KMS-11 (cell line): ENCODE measurements around the gene SSBP2.
"Not testable (repeated sequence)": the region's sequence is repeated elsewhere in the genome, so short reads cannot be mapped to it uniquely, and the experiment has no call there.

Source experiments
- H2AFZ ChIP-seq: fragments of 200-600 bp; sonication (generic); 2 replicates; pipeline ENCODE4 v1.6.1; 2016; ENCODE audit warnings: antibody characterized with exemption, mixed run types, low read depth
- H3K27ac ChIP-seq: fragments of 200-600 bp; sonication (generic); 2 replicates; pipeline ENCODE4 v1.6.1; 2016; ENCODE audit warnings: mild to moderate bottlenecking, mixed run types
- H3K27me3 ChIP-seq: fragments of 200-600 bp; sonication (generic); 2 replicates; pipeline ENCODE4 v1.6.1; 2017; ENCODE audit warnings: mild to moderate bottlenecking, low read depth, mixed run types, moderate library complexity; ENCODE audit not compliant: insufficient read depth
- H3K36me3 ChIP-seq: fragments of 200-600 bp; sonication (generic); 2 replicates; pipeline ENCODE4 v1.6.1; 2017; ENCODE audit warnings: mild to moderate bottlenecking, mixed run types; ENCODE audit not compliant: insufficient read depth
- H3K4me1 ChIP-seq: fragments of 200-600 bp; sonication (generic); 2 replicates; pipeline ENCODE4 v1.6.1; 2016; ENCODE audit warnings: mild to moderate bottlenecking, low read depth, mixed run types; ENCODE audit not compliant: poor library complexity, severe bottlenecking
- H3K4me2 ChIP-seq: fragments of 200-600 bp; sonication (generic); 2 replicates; pipeline ENCODE4 v1.7.0; 2016; ENCODE audit warnings: mild to moderate bottlenecking, mixed run types
- H3K4me3 ChIP-seq: fragments of 200-600 bp; sonication (generic); IDR thresholded peaks from 2 replicates; pipeline ENCODE4 v1.6.1; 2017; ENCODE audit warnings: low read depth, low read length, mixed read lengths; ENCODE audit not compliant: insufficient read depth
- H3K79me2 ChIP-seq: fragments of 200-600 bp; sonication (generic); 2 replicates; pipeline ENCODE4 v1.6.1; 2016; ENCODE audit warnings: low read depth, mixed run types; ENCODE audit not compliant: insufficient read depth
- H3K9ac ChIP-seq: fragments of 200-600 bp; sonication (generic); 2 replicates; pipeline ENCODE4 v1.6.1; 2016; ENCODE audit warnings: mild to moderate bottlenecking, mixed run types
- H4K20me1 ChIP-seq: fragments of 200-600 bp; sonication (generic); 2 replicates; pipeline ENCODE4 v1.6.1; 2016; ENCODE audit warnings: mild to moderate bottlenecking, mixed run types; ENCODE audit not compliant: insufficient read depth
- TF ChIP-seq, protein P1 (sequence below): fragments of 200-600 bp; sonication (generic); conservative IDR thresholded peaks from 2 replicates; pipeline ENCODE4 v1.6.1; 2017; ENCODE audit warnings: low read depth, mild to moderate bottlenecking, antibody characterized with exemption, low read length, moderate library complexity, mixed read lengths

SSBP2 gene

DNA sequence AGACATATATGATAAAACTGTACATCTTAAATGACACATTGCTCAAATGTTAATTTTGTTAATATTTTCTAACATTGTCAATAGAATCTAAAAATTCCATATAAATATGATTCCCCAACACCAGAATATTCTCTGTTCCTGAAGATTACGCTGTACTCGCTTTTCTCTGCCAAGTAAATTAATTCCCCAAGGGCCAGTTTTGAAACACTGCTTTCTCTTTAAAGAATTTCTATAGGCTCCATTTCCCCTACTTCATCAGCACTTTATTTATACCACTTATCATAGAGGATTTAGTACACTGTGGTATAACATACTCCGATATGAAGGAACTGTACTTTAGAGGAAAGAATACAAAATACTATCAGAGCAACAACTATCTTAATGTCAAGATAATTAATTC is 255.6 kb downstream of the SSBP2 start:
- Histone ChIP-seq H3K4me3 (no peak overlapping the region), H3K9ac (no peak overlapping the region), H3K27me3 (no peaks in the 10 kb centered on the region), H3K36me3 (0 out of 2 replicates have a peak, but pooled peaks cover 3% of the 10 kb centered on the region), H4K20me1 (no peaks in the 10 kb centered on the region), H3K27ac (no peak overlapping the region), H3K79me2 (peaks cover 10% of the 10 kb centered on the region; the same call in 1 of the 2 replicates), H2AFZ (no peak overlapping the region), H3K4me2 (no peak overlapping the region), H3K4me1 (no peaks in the 10 kb centered on the region)
- TF ChIP-seq, protein P1, sequence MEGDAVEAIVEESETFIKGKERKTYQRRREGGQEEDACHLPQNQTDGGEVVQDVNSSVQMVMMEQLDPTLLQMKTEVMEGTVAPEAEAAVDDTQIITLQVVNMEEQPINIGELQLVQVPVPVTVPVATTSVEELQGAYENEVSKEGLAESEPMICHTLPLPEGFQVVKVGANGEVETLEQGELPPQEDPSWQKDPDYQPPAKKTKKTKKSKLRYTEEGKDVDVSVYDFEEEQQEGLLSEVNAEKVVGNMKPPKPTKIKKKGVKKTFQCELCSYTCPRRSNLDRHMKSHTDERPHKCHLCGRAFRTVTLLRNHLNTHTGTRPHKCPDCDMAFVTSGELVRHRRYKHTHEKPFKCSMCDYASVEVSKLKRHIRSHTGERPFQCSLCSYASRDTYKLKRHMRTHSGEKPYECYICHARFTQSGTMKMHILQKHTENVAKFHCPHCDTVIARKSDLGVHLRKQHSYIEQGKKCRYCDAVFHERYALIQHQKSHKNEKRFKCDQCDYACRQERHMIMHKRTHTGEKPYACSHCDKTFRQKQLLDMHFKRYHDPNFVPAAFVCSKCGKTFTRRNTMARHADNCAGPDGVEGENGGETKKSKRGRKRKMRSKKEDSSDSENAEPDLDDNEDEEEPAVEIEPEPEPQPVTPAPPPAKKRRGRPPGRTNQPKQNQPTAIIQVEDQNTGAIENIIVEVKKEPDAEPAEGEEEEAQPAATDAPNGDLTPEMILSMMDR, result no peak

DNA sequence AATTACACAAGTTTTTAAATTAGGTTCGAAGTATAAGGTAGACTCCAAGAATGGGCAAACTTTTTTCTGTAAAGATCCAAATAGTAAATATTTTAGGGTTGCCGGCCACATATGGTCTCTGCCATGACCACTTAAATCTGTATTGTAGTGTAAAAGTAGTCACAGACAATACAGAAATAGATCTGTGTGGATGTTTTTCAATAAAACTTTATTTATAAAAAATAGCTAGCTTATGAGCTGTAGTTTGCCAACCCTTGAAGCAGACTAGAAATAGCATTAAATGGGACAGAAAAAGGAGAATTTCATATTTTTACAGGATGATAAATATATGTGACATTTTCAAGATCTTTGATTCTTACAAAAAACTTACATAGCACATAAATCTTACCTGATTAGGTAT is 262.0 kb downstream of the SSBP2 start:
- H3K79me2 ChIP-seq, result no peaks in the 10 kb centered on the region
- TF ChIP-seq, protein P1, result no peak
- H3K27ac ChIP-seq, result no peak overlapping the region
- H3K4me2 ChIP-seq, result no peak overlapping the region
- no peaks in the 10 kb centered on the region for H3K36me3 ChIP-seq
- H3K4me3 ChIP-seq, result no peak overlapping the region
- no peaks in the 10 kb centered on the region for H3K4me1 ChIP-seq
- no peaks in the 10 kb centered on the region for H3K27me3 ChIP-seq
- no peaks in the 10 kb centered on the region for H4K20me1 ChIP-seq
- H2AFZ ChIP-seq, result no peak overlapping the region
- no peak overlapping the region for H3K9ac ChIP-seq

DNA sequence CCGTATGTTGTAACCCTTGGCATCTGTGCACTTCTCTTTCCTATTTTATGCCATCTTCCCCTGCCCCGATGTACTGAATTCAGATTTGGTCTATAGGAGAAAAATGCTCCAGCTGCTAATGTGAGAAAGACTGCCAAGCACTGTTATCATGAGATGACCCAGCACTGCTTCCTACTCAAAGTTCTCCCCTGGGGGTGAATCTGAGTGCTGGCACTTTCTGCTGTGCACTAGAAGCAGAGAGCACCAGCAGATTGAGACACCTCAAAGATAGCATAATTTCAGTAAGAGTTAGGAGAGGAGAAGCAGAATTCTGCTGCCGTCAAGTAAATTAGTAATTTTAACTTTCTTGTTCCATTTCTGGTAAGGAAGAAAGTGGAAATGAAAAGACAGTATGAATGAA is 264.2 kb downstream of the SSBP2 start:
- Histone ChIP-seq H3K27ac (no peak overlapping the region), H3K79me2 (no peaks in the 10 kb centered on the region), H3K9ac (no peak overlapping the region), H3K27me3 (no peaks in the 10 kb centered on the region), H3K36me3 (no peaks in the 10 kb centered on the region), H3K4me1 (no peaks in the 10 kb centered on the region), H4K20me1 (no peaks in the 10 kb centered on the region), H3K4me2 (no peak overlapping the region), H3K4me3 (no peak overlapping the region), H2AFZ (no peak overlapping the region)
- TF ChIP-seq, protein P1, result no peak

DNA sequence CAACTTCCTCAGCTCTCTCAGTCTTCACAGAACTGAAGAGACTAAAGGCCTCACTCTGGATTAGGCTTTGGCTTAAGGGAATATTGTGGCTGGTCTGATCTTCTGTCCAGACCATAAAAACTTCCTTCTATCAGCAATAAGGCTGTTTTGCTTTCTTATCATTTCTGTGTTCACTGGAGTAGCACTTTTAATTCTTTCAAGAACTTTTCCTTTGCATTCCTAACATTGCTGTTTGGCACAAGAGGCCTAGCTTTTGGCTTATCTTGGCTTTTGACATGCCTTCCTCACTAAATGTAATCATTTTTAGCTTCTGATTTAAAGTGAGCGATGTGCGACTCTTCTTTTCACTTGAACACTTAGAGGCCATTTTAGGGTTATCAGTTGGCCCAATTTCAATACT is 268.3 kb downstream of the SSBP2 start:
- no peak overlapping the region for H2AFZ ChIP-seq
- TF ChIP-seq, protein P1, result no peak
- H3K4me3 ChIP-seq, result no peak overlapping the region
- H3K36me3 ChIP-seq, result no peaks in the 10 kb centered on the region
- no peaks in the 10 kb centered on the region for H3K4me1 ChIP-seq
- no peak overlapping the region for H3K4me2 ChIP-seq
- H4K20me1 ChIP-seq, result no peaks in the 10 kb centered on the region
- H3K9ac ChIP-seq, result no peak overlapping the region
- H3K27ac ChIP-seq, result no peak overlapping the region
- no peaks in the 10 kb centered on the region for H3K79me2 ChIP-seq
- H3K27me3 ChIP-seq, result no peaks in the 10 kb centered on the region

DNA sequence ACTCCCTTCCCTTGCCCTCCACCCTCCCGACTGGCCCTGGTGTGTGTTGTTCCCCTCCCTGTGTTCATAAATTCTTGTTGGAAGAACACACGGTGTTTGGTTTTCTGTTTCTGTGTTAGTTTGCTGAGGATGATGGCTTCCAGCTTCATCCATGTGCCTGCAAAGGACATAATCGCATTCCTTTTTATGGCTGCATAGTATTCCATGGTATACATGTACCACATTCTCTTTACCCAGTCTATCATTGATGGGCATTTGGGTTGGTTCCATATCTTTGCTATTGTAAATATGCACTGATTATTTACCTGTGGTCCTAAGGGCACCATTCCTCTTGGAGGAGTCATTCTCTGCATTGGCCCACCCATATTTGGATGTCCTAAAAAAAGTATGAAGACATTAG is 277.5 kb downstream of the SSBP2 start:
- H4K20me1 ChIP-seq, H3K4me2 ChIP-seq, H3K79me2 ChIP-seq, H2AFZ ChIP-seq, H3K27ac ChIP-seq, H3K27me3 ChIP-seq, H3K4me1 ChIP-seq, H3K36me3 ChIP-seq, H3K4me3 ChIP-seq, H3K9ac ChIP-seq: not testable (repeated sequence)
